Mammary epithelial cell (primary cell): ENCODE data around the gene UQCRH.
"Not testable (repeated sequence)": the region's sequence is repeated elsewhere in the genome, so short reads cannot be mapped to it uniquely, and the experiment has no call there.

ENCODE experiments used
- CTCF ChIP-seq, 2 donors: IDR thresholded peaks in 1 of 2; conservative IDR thresholded peaks in 1 of 2; 2 replicates each; pipeline ENCODE4 v1.5.1; 2011 to 2012; ENCODE audit warnings: inconsistent platforms in 2 of 2, low read length in 2 of 2, mild to moderate bottlenecking in 2 of 2, control low read depth in 1 of 2, low read depth in 1 of 2; ENCODE audit not compliant: insufficient read depth in 1 of 2; ENCODE audit errors: extremely low read depth in 1 of 2
- EZH2 ChIP-seq: IDR thresholded peaks from 2 replicates; pipeline ENCODE4 v1.6.1; 2012; ENCODE audit warnings: low read length, inconsistent platforms, borderline replicate concordance

DNA sequence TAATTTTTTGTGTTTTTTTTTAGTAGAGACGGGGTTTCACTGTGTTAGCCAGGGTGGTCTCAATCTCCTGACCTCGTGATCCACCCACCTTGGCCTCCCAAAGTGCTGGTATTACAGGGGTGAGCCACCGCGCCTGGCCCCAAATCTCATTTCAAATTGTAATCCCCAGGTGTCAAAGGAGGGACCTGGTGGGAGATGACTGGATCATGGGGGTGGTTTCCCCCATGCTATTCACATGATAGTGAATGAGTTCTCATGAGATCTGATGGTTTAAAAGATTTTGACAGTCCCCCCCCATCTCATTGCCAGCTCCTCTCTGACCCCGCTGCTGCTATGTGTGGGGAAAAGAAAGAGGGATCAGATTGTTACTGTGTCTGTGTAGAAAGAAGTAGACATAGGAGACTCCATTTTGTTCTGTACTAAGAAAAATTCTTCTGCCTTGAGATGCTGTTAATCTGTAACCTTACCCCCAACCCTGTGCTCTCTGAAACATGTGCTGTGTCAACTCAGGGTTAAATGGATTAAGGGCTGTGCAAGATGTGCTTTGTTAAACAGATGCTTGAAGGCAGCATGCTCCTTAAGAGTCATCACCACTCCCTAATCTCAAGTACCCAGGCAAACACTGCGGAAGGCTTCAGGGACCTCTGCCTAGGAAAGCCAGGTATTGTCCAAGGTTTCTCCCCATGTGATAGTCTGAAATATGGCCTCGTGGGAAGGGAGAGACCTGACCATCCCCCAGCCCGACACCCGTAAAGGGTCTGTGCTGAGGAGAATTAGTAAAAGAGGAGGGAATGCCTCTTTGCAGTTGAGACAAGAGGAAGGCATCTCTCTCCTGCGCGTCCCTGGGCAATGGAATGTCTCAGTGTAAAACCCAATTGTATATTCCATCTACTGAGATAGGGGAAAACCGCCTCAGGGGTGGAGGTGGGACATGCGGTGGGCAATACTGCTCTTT, 16.7 kb downstream of the UQCRH start:
- TF ChIP-seq CTCF (conservative IDR thresholded peaks at IDR 0.05 in 1 of 2, IDR thresholded peaks at IDR 0.05 in 1 of 2; ENCODE audit: extremely low read depth in 1 of 2, insufficient read depth in 1 of 2, low read depth in 1 of 2, low read length in 2 of 2); EZH2: not testable (repeated sequence)
